Uterus (tissue), 4 donors: ENCODE data around the gene INPP1. TPM values are rescaled to one million over a fixed set of nuclear protein-coding genes. Genes with fewer than 3 reads are reported as not detected.

Experiments
- DNase-seq, 2 donors: peaks; one replicate each; pipeline ENCODE4 v3.0.0-alpha.2; 2019 to 2020
- H3K27ac ChIP-seq, 2 donors: fragments of 200-600 bp; sonication (generic); 1 replicate in 1 of 2; 2 replicates in 1 of 2; pipeline ENCODE4 v1.5.1; 2016 to 2018
- H3K27me3 ChIP-seq, 2 donors: fragments of 200-600 bp; sonication (generic); one replicate each; pipeline ENCODE4 v1.5.1; 2018 to 2019; ENCODE audit warnings: control low read depth in 1 of 2
- H3K36me3 ChIP-seq, 2 donors: fragments of 200-600 bp; sonication (generic); one replicate each; pipeline ENCODE4 v1.5.1; 2019; ENCODE audit warnings: control low read depth in 1 of 2
- H3K4me1 ChIP-seq, 2 donors: fragments of 200-600 bp; sonication (generic); one replicate each; pipeline ENCODE4 v1.5.1; 2018 to 2019; ENCODE audit warnings: control low read depth in 1 of 2
- H3K4me3 ChIP-seq, 2 donors: fragments of 200-600 bp; sonication (generic); 1 replicate in 1 of 2; 2 replicates in 1 of 2; pipeline ENCODE4 v1.5.1; 2018 to 2019; ENCODE audit warnings: mild to moderate bottlenecking in 1 of 2
- H3K9me3 ChIP-seq, 2 donors: fragments of 200-600 bp; sonication (generic); one replicate each; pipeline ENCODE4 v1.5.1; 2019; ENCODE audit warnings: control low read depth in 1 of 2
- POLR2A ChIP-seq, 2 donors: fragments of 450-650 bp; IDR thresholded peaks; one replicate each; pipeline ENCODE4 v1.6.1; 2016; ENCODE audit warnings: antibody characterized with exemption in 2 of 2, mild to moderate bottlenecking in 1 of 2, moderate library complexity in 1 of 2
- intact Hi-C: fragments of 100-400 bp; cut with DNase I; formaldehyde crosslinking; loops from one replicate; pipeline ENCODE4 v1.15.1; 2023; ENCODE audit warnings: low total_unique reads
- total RNA-seq, 4 donors: library from RNA; depleted of rRNA in 3 of 4; stranded (reverse); fragments of >200 nt in 3 of 4; gene quantifications; one replicate each; pipeline versions ENCODE4 v1.1.0 to v1.2.4, GENCODE V29; 2014 to 2023
- TF ChIP-seq, protein P1 (sequence below), 4 experiments: fragments of 200-600 bp in 2 of 4; fragments of 450-650 bp in 2 of 4; sonication (generic) in 2 of 4; IDR thresholded peaks; one replicate each; pipeline ENCODE4 v1.5.1; 2016 to 2019; ENCODE audit warnings: antibody characterized with exemption in 4 of 4, mild to moderate bottlenecking in 2 of 4, moderate library complexity in 1 of 4
- donor health status: DM: yes; HTN: yes; CAD: no.

INPP1 gene
- total RNA-seq, 4 donors from 2014 or later: 2.1 to 40.2 (median 23.5) TPM

GRCh38 chr2:190350371-190350770 lies 7.0 kb downstream of the INPP1 start:
- Histone ChIP-seq H3K36me3 (no peaks in the 10 kb centered on the region), H3K9me3 (no peaks in the 10 kb centered on the region), H3K4me1 (no peaks in the 10 kb centered on the region), H3K4me3 (no peak overlapping the region), H3K27ac (no peak overlapping the region), H3K27me3 (no peaks in the 10 kb centered on the region)
- DNase-seq: no peak
- no peak for TF ChIP-seq POLR2A (IDR thresholded peaks at IDR 0.05)
- TF ChIP-seq, protein P1, sequence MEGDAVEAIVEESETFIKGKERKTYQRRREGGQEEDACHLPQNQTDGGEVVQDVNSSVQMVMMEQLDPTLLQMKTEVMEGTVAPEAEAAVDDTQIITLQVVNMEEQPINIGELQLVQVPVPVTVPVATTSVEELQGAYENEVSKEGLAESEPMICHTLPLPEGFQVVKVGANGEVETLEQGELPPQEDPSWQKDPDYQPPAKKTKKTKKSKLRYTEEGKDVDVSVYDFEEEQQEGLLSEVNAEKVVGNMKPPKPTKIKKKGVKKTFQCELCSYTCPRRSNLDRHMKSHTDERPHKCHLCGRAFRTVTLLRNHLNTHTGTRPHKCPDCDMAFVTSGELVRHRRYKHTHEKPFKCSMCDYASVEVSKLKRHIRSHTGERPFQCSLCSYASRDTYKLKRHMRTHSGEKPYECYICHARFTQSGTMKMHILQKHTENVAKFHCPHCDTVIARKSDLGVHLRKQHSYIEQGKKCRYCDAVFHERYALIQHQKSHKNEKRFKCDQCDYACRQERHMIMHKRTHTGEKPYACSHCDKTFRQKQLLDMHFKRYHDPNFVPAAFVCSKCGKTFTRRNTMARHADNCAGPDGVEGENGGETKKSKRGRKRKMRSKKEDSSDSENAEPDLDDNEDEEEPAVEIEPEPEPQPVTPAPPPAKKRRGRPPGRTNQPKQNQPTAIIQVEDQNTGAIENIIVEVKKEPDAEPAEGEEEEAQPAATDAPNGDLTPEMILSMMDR (IDR thresholded peaks at IDR 0.05): no peak
- intact Hi-C loops: no loop called here

DNA sequence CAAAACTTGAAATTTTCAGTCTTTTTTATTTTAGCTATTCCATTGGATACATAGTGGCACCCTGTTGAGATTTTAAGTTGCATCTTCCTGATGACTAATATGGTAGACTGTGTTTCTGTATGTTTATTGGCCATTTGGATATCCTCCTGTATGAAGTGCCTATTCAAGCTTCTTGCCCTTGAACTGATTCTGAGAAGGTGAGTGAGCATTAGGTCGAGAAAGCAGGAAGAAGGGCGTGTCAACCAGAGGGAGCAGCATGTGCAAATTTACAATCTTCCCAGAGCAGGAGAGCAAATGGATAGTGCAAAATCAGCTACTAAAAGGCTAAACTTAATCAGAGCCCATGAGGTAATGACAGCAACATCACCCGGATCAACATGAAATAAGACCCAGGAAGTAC lies 8.6 kb downstream of the INPP1 start:
- no peak overlapping the region for H3K4me3 ChIP-seq
- TF ChIP-seq, protein P1 (IDR thresholded peaks at IDR 0.05): no peak
- no peak for TF ChIP-seq POLR2A (IDR thresholded peaks at IDR 0.05)
- H3K9me3 ChIP-seq: no peaks in the 10 kb centered on the region
- H3K4me1 ChIP-seq: no peaks in the 10 kb centered on the region
- no peaks in the 10 kb centered on the region for H3K27me3 ChIP-seq
- no peaks in the 10 kb centered on the region for H3K36me3 ChIP-seq
- no peak overlapping the region for H3K27ac ChIP-seq
- DNase-seq: no peak
- intact Hi-C loops: no loop called here

- Histone ChIP-seq H3K9me3 (no peaks in the 10 kb centered on the region), H3K4me1 (no peaks in the 10 kb centered on the region), H3K27ac (peak overlapping the region; percentile 50 to 52), H3K4me3 (no peak overlapping the region), H3K27me3 (no peaks in the 10 kb centered on the region), H3K36me3 (no peaks in the 10 kb centered on the region)
- no peak for TF ChIP-seq POLR2A (IDR thresholded peaks at IDR 0.05)
- TF ChIP-seq, protein P1 (IDR thresholded peaks at IDR 0.05): no peak
- DNase-seq: peak in 1 of 2 donors; percentile 23
- intact Hi-C loops: no loop called here
Observed at GRCh38 chr2:190352668-190353536, 9.5 kb downstream of the INPP1 start.

DNA sequence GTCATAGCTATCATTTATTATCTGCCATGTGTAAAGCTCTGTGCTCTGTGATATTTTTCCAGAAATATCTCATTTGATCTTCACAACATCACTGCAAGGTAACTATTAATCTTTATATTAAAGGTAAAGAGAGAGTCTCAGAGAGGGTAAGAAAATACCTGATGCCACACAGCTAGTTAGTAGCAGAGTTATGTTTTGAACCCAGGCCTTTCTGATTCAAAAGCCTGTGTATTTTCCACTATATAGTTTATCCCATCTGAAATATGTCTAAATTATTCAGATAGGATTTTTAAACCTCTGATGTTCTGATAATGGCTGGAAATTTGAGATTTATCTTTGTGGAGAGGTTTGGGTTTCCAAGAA lies 10.1 kb downstream of the INPP1 start:
- Histone ChIP-seq H3K27ac (peak overlapping the region; percentile 50 to 52), H3K9me3 (no peaks in the 10 kb centered on the region), H3K36me3 (no peaks in the 10 kb centered on the region), H3K4me3 (no peak overlapping the region), H3K27me3 (no peaks in the 10 kb centered on the region), H3K4me1 (no peaks in the 10 kb centered on the region)
- TF ChIP-seq, protein P1 (IDR thresholded peaks at IDR 0.05): no peak
- no peak for TF ChIP-seq POLR2A (IDR thresholded peaks at IDR 0.05)
- no peak for DNase-seq
- intact Hi-C loops: no loop called here

DNA sequence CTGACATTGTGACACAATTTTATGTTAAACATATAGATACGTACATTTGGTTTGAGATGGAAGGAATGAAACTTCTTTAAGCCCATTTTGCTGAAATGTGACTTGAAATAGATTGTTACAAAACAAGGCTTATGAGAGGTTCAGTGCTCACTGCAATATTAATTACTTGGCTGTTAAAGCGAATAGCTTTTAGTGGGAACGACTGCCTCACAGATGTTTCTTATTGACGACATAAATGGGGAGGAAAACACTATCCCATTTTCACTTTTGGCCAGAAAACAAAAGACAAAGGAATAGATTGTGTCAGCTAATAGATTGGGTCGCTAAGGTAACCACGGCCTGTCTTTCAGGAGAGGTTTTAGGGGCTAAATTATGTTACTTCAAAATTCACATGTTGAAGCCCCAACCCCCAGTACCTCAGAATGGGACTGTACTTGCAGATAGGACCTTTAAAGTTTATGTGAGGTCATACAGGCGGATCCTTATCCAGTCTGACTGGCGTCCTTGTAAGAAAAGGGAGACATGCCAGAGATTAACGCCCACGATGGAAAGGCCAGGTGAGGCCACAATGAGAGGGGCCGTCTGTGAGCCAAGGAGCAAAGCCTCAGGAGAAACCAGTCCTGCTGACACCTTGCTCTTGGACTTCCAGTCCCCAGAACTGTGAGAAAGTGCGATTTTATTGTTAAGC lies 10.8 kb downstream of the INPP1 start:
- Histone ChIP-seq H3K4me3 (no peak overlapping the region), H3K9me3 (no peaks in the 10 kb centered on the region), H3K4me1 (no peaks in the 10 kb centered on the region), H3K27ac (peak overlapping the region; percentile 50 to 52), H3K27me3 (no peaks in the 10 kb centered on the region), H3K36me3 (no peaks in the 10 kb centered on the region)
- TF ChIP-seq, protein P1 (IDR thresholded peaks at IDR 0.05): no peak
- no peak for TF ChIP-seq POLR2A (IDR thresholded peaks at IDR 0.05)
- intact Hi-C loops: no loop called here
- no peak for DNase-seq
